HCT116 (cell line): ENCODE data around the gene OR9Q1. TPM values are rescaled to one million over a fixed set of nuclear protein-coding genes. Genes with fewer than 3 reads are reported as not detected.

ENCODE experiments used
- ATAC-seq: fragments of 200-7000 bp; cut with Tn5 transposase; 2 replicates; pipeline ENCODE4 v1.9.1; 2020; ENCODE audit warnings: mild to moderate bottlenecking, moderate library complexity
- BruUV-seq: library from RNA; stranded (reverse); fragments of 400-500 nt; replicated peaks from 2 replicates; lab custom pipeline; 2021; lab: Mats Ljungman, UMichigan
- CTCF ChIA-PET: fragments of 300-600 bp; sonication (Branson Sonifier 250); formaldehyde crosslinking; loops from one replicate; lab custom pipeline; 2021; ENCODE audit warnings: antibody characterized with exemption; lab: Charles Lee
- POLR2A ChIA-PET: fragments of 300-600, 350-600 bp; sonication (Branson Sonifier 250); formaldehyde crosslinking; loops from one replicate; lab custom pipeline; 2021; ENCODE audit warnings: antibody characterized with exemption; lab: Charles Lee
- RAD21 ChIA-PET, 2 experiments: fragments of 300-600 bp; sonication (Branson Sonifier 250); formaldehyde crosslinking; loops; one replicate each; lab custom pipeline; 2023; ENCODE audit warnings: low total read pairs in 2 of 2; ENCODE audit not compliant: uncharacterized antibody in 2 of 2, unreplicated experiment in 2 of 2, low non-redundant PET in 1 of 2; lab: Charles Lee
- DNase-seq: peaks from one replicate; pipeline ENCODE4 v3.0.0-alpha.2; 2010; ENCODE audit warnings: low read depth, low spot score
- H2AFZ ChIP-seq: fragments of 200-600 bp; shearing (Covaris generic), sonication (generic); 2 replicates; pipeline ENCODE4 v1.6.1; 2017; ENCODE audit warnings: low read depth, mixed run types, mixed read lengths, antibody characterized with exemption, low read length; ENCODE audit not compliant: poor library complexity, severe bottlenecking
- H3K27ac ChIP-seq: 2 replicates; pipeline ENCODE4 v1.5.1; 2012; ENCODE audit warnings: low read depth, low read length
- H3K27me3 ChIP-seq: fragments of 200-600 bp; sonication (generic); 2 replicates; pipeline ENCODE4 v1.6.1; 2016; ENCODE audit warnings: mixed run types, low read length, mixed read lengths; ENCODE audit not compliant: insufficient read depth
- H3K36me3 ChIP-seq, 2 experiments: fragments of 200-500 bp in 1 of 2; fragments of 200-600 bp in 1 of 2; sonication (Bioruptor generic) in 1 of 2; sonication (generic) in 1 of 2; 2 replicates each; pipeline versions ENCODE4 v1.5.1 to v1.6.1; 2014 to 2016; ENCODE audit warnings: low read length in 2 of 2, inconsistent platforms in 1 of 2, mixed read lengths in 1 of 2, mixed run types in 1 of 2; ENCODE audit not compliant: insufficient read depth in 2 of 2, control insufficient read depth in 1 of 2
- H3K4me1 ChIP-seq, 2 experiments: fragments of 200-600 bp in 1 of 2; sonication (generic) in 1 of 2; 2 replicates each; pipeline versions ENCODE4 v1.5.1 to v1.6.1; 2012 to 2017; ENCODE audit warnings: low read length in 2 of 2, inconsistent platforms in 1 of 2, mild to moderate bottlenecking in 1 of 2, mixed read lengths in 1 of 2, mixed run types in 1 of 2, moderate library complexity in 1 of 2; ENCODE audit not compliant: insufficient read depth in 2 of 2, control insufficient read depth in 1 of 2
- H3K4me2 ChIP-seq: fragments of 200-600 bp; sonication (generic); 2 replicates; pipeline ENCODE4 v1.6.1; 2017; ENCODE audit warnings: mixed run types, low read length, mixed read lengths
- H3K4me3 ChIP-seq, 2 experiments: fragments of 200-600 bp in 1 of 2; sonication (generic) in 1 of 2; replicated peaks in 1 of 2; 2 replicates each; pipeline ENCODE4 v1.5.1; 2011 to 2016; ENCODE audit warnings: low read length in 2 of 2, control low read depth in 1 of 2, low read depth in 1 of 2, mild to moderate bottlenecking in 1 of 2, mixed read lengths in 1 of 2, mixed run types in 1 of 2
- H3K79me2 ChIP-seq: fragments of 200-600 bp; sonication (generic); 2 replicates; pipeline ENCODE4 v1.6.1; 2017; ENCODE audit warnings: mild to moderate bottlenecking, mixed run types, low read length, moderate library complexity, mixed read lengths; ENCODE audit not compliant: insufficient read depth
- H3K9ac ChIP-seq: fragments of 200-600 bp; sonication (generic); 2 replicates; pipeline ENCODE4 v1.6.1; 2016; ENCODE audit warnings: low read length, mixed read lengths
- H3K9me2 ChIP-seq: fragments of 200-600 bp; sonication (generic), shearing (Covaris generic); 2 replicates; pipeline ENCODE4 v1.6.1; 2017; ENCODE audit warnings: mixed run types, mild to moderate bottlenecking, moderate library complexity; ENCODE audit not compliant: insufficient read depth
- H3K9me3 ChIP-seq, 2 experiments: fragments of 200-500 bp in 1 of 2; fragments of 200-600 bp in 1 of 2; sonication (Bioruptor generic) in 1 of 2; sonication (generic) in 1 of 2; 2 replicates each; pipeline ENCODE4 v1.6.1; 2014 to 2017; ENCODE audit warnings: low read length in 2 of 2, mixed read lengths in 2 of 2, inconsistent platforms in 1 of 2, low read depth in 1 of 2, mild to moderate bottlenecking in 1 of 2, mixed run types in 1 of 2, moderate library complexity in 1 of 2; ENCODE audit not compliant: control insufficient read depth in 1 of 2, insufficient read depth in 1 of 2
- H4K20me1 ChIP-seq: fragments of 200-600 bp; sonication (generic), shearing (Covaris generic); 2 replicates; pipeline ENCODE4 v1.6.1; 2017; ENCODE audit warnings: mixed run types, mild to moderate bottlenecking, moderate library complexity; ENCODE audit not compliant: insufficient read depth
- CBX3 ChIP-seq: IDR thresholded peaks from 2 replicates; pipeline ENCODE4 v1.6.1; 2012; ENCODE audit warnings: low read depth
- EGR1 ChIP-seq: IDR thresholded peaks from 2 replicates; pipeline ENCODE4 v1.6.1; 2012; ENCODE audit warnings: low read depth
- EZH2 ChIP-seq: fragments of 200-600 bp; sonication (generic); IDR thresholded peaks from 2 replicates; pipeline ENCODE4 v1.6.1; 2017; ENCODE audit warnings: antibody characterized with exemption, mixed run types
- POLR2A ChIP-seq: IDR thresholded peaks from 2 replicates; pipeline ENCODE4 v1.7.0; 2011; ENCODE audit warnings: borderline replicate concordance; ENCODE audit not compliant: insufficient read depth, insufficient read length; ENCODE audit errors: extremely low read depth
- RAD21 ChIP-seq: IDR thresholded peaks from 2 replicates; pipeline ENCODE4 v1.6.1; 2012; ENCODE audit warnings: low read depth, mild to moderate bottlenecking
- SIN3A ChIP-seq: IDR thresholded peaks from 2 replicates; pipeline ENCODE4 v1.6.1; 2012; ENCODE audit warnings: low read depth
- ZFX ChIP-seq: fragments of 450-650 bp; IDR thresholded peaks from 2 replicates; pipeline ENCODE4 v1.6.1; 2017
- ZNF274 ChIP-seq: fragments of 200-500 bp; sonication (Bioruptor generic); IDR thresholded peaks from 2 replicates; pipeline ENCODE4 v1.6.1; 2014; ENCODE audit warnings: mild to moderate bottlenecking, low read depth, low read length, inconsistent platforms
- intact Hi-C: fragments of 100-400 bp; cut with micrococcal nuclease; formaldehyde crosslinking; loops from 2 replicates; pipeline ENCODE4 v1.10.0; 2022
- total RNA-seq: library from RNA; stranded (reverse); gene quantifications from one replicate; pipeline ENCODE4 v1.2.1, GENCODE V29; 2021; ENCODE audit not compliant: unreplicated experiment
- TF ChIP-seq, protein P1 (sequence below): IDR thresholded peaks from 2 replicates; pipeline ENCODE4 v1.6.1; 2012; ENCODE audit warnings: low read depth
- TF ChIP-seq, protein P2 (sequence below): IDR thresholded peaks from 2 replicates; pipeline ENCODE4 v1.6.1; 2012
- TF ChIP-seq, protein P3 (sequence below): IDR thresholded peaks from 2 replicates; pipeline ENCODE4 v1.6.1; 2012
- TF ChIP-seq, protein P4 (sequence below): IDR thresholded peaks from 2 replicates; pipeline ENCODE4 v1.6.1; 2011; ENCODE audit warnings: mild to moderate bottlenecking, low read length, moderate library complexity; ENCODE audit not compliant: insufficient replicate concordance; ENCODE audit errors: extremely low read depth
- TF ChIP-seq, protein P5 (sequence below), 3 experiments: fragments of 200-600 bp in 1 of 3; sonication (generic) in 1 of 3; IDR thresholded peaks in 2 of 3; conservative IDR thresholded peaks in 1 of 3; 2 replicates each; pipeline ENCODE4 v1.5.1; 2012 to 2017; ENCODE audit warnings: low read depth in 2 of 3, low read length in 2 of 3, antibody characterized with exemption in 1 of 3, borderline replicate concordance in 1 of 3, control low read depth in 1 of 3, mild to moderate bottlenecking in 1 of 3, mixed read lengths in 1 of 3, mixed run types in 1 of 3, moderate library complexity in 1 of 3; ENCODE audit not compliant: insufficient read depth in 1 of 3

The OR9Q1 gene
- total RNA-seq, 1 experiment from 2014 or later = not detected

DNA sequence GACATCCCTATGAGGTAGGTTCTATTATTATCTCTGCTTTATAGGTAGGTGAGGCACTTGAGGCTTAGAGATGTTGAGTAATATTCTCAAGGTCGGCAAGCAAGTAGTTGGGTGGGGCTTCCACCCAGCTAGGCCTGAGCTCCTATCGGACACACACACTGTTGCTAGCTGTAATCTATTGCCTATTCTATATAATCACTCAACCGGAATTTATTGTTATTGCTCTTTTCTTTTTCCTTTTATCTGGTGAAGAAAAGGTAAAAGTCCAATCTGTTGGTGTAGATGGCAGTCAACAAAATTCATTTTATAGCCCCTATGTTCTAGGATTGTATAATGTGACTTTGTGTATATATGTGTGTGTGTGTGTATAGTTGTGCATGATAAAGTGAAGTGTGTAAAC, 168.5 kb downstream of the OR9Q1 start (continued):
- TF ChIP-seq, protein P1, sequence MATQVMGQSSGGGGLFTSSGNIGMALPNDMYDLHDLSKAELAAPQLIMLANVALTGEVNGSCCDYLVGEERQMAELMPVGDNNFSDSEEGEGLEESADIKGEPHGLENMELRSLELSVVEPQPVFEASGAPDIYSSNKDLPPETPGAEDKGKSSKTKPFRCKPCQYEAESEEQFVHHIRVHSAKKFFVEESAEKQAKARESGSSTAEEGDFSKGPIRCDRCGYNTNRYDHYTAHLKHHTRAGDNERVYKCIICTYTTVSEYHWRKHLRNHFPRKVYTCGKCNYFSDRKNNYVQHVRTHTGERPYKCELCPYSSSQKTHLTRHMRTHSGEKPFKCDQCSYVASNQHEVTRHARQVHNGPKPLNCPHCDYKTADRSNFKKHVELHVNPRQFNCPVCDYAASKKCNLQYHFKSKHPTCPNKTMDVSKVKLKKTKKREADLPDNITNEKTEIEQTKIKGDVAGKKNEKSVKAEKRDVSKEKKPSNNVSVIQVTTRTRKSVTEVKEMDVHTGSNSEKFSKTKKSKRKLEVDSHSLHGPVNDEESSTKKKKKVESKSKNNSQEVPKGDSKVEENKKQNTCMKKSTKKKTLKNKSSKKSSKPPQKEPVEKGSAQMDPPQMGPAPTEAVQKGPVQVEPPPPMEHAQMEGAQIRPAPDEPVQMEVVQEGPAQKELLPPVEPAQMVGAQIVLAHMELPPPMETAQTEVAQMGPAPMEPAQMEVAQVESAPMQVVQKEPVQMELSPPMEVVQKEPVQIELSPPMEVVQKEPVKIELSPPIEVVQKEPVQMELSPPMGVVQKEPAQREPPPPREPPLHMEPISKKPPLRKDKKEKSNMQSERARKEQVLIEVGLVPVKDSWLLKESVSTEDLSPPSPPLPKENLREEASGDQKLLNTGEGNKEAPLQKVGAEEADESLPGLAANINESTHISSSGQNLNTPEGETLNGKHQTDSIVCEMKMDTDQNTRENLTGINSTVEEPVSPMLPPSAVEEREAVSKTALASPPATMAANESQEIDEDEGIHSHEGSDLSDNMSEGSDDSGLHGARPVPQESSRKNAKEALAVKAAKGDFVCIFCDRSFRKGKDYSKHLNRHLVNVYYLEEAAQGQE = no peak
- TF ChIP-seq, protein P2, sequence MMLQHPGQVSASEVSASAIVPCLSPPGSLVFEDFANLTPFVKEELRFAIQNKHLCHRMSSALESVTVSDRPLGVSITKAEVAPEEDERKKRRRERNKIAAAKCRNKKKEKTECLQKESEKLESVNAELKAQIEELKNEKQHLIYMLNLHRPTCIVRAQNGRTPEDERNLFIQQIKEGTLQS = no peak
- no peak for TF ChIP-seq EZH2
- TF ChIP-seq SIN3A = no peak
- no peak for TF ChIP-seq EGR1

DNA sequence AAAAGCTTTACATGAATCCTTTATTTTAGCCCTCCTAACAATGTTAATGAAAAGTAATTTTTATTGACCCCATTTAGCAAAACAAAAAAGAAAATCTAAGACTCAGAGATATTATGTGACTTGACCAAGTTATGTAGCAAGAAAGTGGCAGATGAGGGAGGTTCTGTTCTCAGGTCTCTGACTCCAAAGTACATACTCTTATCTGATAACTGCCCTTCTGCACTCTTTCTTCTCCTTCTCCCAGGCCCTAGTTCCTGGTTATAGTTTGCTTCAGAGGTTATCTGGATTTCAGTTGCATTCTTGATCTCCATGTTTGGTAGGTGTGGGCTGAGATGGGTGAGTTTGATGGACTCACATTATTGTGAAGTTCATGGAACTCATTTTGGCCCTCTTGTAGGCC, 169.7 kb downstream of the OR9Q1 start:
- Histone ChIP-seq H3K4me1 (no peaks in the 10 kb centered on the region), H3K4me3 (no peak overlapping the region), H2AFZ (no peak overlapping the region), H3K79me2 (no peaks in the 10 kb centered on the region), H3K27ac (no peak overlapping the region), H3K9me3 (no peaks in the 10 kb centered on the region), H3K36me3 (no peaks in the 10 kb centered on the region), H3K9ac (no peak overlapping the region), H3K4me2 (no peak overlapping the region), H4K20me1 (no peaks in the 10 kb centered on the region), H3K27me3 (peaks cover 2% of the 10 kb centered on the region; the same call in 1 of the 2 replicates), H3K9me2 (no peaks in the 10 kb centered on the region)
- intact Hi-C loops = no loop called here
- ChIA-PET POLR2A (no interaction called here), RAD21 (no interaction called here), CTCF (no interaction called here)
- no peak for DNase-seq
- ATAC-seq = no peak
- no TSS peak for BruUV-seq
- no peak for TF ChIP-seq SIN3A
- TF ChIP-seq, protein P3, sequence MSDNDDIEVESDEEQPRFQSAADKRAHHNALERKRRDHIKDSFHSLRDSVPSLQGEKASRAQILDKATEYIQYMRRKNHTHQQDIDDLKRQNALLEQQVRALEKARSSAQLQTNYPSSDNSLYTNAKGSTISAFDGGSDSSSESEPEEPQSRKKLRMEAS = no peak
- TF ChIP-seq CBX3 = no peak
- TF ChIP-seq, protein P4, sequence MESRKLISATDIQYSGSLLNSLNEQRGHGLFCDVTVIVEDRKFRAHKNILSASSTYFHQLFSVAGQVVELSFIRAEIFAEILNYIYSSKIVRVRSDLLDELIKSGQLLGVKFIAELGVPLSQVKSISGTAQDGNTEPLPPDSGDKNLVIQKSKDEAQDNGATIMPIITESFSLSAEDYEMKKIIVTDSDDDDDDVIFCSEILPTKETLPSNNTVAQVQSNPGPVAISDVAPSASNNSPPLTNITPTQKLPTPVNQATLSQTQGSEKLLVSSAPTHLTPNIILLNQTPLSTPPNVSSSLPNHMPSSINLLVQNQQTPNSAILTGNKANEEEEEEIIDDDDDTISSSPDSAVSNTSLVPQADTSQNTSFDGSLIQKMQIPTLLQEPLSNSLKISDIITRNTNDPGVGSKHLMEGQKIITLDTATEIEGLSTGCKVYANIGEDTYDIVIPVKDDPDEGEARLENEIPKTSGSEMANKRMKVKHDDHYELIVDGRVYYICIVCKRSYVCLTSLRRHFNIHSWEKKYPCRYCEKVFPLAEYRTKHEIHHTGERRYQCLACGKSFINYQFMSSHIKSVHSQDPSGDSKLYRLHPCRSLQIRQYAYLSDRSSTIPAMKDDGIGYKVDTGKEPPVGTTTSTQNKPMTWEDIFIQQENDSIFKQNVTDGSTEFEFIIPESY = no peak
- TF ChIP-seq ZFX = no peak
- TF ChIP-seq, protein P5, sequence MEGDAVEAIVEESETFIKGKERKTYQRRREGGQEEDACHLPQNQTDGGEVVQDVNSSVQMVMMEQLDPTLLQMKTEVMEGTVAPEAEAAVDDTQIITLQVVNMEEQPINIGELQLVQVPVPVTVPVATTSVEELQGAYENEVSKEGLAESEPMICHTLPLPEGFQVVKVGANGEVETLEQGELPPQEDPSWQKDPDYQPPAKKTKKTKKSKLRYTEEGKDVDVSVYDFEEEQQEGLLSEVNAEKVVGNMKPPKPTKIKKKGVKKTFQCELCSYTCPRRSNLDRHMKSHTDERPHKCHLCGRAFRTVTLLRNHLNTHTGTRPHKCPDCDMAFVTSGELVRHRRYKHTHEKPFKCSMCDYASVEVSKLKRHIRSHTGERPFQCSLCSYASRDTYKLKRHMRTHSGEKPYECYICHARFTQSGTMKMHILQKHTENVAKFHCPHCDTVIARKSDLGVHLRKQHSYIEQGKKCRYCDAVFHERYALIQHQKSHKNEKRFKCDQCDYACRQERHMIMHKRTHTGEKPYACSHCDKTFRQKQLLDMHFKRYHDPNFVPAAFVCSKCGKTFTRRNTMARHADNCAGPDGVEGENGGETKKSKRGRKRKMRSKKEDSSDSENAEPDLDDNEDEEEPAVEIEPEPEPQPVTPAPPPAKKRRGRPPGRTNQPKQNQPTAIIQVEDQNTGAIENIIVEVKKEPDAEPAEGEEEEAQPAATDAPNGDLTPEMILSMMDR (IDR thresholded peaks at IDR 0.05 in 2 of 3, conservative IDR thresholded peaks at IDR 0.05 in 1 of 3; ENCODE audit: borderline replicate concordance in 1 of 3, insufficient read depth in 1 of 3, low read depth in 2 of 3, low read length in 2 of 3) = no peak
- no peak for TF ChIP-seq ZNF274
- no peak for TF ChIP-seq POLR2A
- no peak for TF ChIP-seq EZH2
- TF ChIP-seq RAD21 = no peak
- TF ChIP-seq, protein P1 = no peak
